GM15510 (cell line): ENCODE measurements around the gene CD7.

Experiments used
- POLR2A ChIP-seq: IDR thresholded peaks from 3 replicates; pipeline ENCODE4 v1.6.1; 2011; ENCODE audit warnings: borderline replicate concordance; ENCODE audit not compliant: insufficient read length; ENCODE audit errors: extremely low read depth

CD7 gene

DNA sequence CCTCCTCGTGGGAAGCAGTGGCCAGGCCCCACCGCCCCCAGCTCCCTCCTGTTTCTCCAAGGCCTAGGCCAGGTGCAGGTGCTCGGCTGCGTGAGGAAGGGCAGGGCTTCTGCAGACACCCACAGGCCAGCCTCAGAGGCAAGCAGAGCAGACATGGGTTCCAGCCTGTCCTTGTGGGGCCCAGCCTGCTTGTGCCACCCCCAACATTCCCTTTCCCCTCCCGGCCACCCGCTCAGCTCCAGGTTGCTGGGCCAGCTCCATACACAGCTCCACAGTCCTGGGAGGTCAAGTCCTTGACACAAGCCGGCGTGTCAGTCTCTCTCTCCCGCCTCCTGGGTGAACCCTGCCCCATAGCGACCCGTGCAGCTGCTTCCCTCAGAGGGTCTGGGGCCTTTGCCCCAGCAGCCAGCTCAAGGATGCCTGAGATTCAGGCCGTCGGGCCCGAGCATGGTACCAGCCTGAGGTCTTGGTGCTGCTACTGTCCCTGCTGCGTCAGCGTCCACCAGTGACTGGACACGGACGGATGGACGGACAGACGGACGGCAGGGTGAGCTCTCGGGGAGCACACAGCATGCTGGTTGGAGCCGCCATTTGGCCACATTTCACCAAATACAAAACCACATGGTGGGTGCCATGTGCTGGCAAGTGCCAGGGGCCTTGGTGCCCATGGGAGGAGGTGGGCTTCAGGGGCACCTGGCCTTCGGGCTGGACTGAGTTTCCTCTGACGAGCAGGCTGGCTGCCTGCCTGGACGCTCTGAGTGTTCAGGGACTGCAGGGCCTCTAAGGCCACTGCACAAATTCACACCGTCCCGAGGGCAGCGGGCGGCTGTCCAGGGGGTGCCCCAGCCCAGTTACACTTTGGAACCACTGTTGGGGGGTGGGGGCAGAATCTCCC, 8.1 kb upstream of the CD7 start:
- TF ChIP-seq POLR2A, result no peak

DNA sequence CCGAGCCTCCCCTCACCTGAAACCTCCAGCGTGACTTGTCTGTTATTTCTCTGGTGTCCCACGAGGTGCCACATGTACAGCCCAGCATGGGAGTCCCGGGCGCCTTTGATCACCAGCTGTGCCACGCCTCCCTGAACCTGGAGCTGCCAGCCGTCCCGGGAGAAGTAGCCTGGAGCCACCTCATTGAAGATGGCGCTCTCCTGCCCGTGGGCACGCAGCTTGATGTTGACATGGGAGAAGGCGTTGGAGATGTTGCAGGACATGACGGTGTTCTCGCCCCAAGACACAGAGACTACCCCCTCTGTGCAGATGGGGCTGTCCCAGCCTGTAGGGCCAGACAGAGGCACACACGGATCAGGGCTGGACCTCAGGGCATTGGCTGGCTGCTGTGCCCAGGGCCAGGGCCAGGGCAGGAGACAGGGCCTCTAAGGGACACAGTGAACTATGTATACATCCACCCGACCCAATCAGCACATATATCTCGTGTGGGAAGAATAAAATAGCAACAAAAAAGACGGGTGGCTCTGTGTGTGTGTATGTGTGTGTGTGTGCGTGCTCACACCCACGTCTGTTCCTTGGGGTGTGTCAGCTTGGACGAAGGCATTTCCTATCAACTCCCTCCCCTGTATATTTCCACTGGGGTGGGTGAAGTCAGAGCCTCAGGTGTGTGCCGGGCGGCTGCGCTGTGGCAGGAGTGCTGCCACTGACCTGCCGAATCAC, 7.3 kb upstream of the CD7 start:
- TF ChIP-seq POLR2A, result no peak

DNA sequence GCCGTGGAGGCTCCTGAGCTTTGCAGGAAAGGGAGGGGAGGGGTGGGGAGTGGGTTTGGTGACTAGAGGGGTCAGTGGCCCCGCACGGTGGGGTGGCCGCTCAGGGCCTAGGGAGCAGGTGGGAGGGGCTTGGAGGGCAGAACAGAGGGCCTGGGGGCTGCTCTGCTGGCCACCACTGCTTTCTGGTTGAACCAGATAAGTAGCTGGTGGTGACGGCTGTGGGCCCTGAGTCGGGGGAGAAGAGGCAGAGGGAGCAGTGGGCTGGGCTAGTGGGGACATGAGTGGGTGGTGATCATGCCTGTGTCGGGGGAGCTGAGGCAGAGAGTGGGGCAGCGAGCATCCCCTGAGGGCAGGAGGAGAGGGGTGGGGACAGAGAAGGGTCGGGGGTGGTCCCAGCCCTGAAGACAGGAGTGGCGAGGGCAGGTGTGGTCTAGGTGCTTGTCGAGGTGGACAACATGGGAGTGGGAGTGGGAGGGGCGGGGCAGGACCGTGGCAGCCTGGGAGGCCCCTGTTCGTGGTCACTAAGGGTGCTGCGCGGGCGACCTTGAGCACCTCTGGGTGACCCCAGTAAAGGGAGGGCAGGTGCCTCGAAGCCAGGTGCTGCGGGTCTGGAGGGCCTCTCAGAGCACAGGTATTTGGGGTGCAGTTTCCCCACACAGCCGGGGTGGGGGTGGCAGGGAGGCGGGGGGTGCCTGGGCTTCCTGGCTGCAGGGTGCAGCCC, 6.3 kb upstream of the CD7 start:
- TF ChIP-seq POLR2A, result no peak

DNA sequence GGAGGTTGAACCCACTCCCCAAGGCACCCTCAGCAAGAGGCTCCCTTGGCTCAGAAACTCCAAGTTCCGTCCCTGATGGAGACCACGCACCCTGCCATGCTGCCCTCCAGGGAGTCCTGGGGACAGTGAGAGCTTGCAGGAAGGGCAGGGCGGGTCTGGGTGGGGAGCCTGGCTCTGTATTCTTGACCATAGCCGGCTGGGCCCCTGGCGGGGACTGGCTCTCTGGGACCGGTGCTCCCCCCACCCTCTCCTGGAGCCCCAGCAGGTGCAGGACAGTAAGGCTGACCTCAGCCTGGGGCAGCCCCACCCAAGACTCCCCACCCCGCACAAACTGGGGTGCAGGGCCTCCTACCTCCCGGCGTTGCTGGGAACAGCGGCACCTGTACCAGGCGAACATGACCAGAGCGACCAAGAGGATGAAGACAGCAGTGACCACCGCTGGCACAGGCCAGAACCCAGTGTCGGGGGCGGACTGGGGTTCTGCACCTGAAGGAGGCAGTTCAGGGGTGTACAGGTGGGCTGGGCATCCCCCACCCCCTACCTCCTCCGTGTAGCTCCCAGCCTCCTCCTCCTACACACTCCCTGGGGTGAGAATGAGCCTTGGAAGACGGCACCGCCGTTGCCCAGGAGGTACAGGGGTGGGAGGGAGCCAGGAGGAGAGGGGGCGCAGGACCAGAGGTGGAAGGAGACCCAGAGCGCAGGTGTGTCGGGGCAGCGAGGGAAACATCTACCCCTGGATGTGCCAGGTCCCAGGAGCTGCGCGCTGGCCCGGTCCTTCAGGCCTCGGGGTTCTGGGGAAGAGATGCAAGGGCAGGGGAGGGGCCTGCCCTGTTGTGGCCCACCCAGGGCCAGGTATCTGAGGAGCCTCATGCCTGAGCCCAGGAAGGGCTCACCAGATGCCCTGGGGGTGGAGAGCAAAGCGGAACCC, 5.4 kb upstream of the CD7 start:
- TF ChIP-seq POLR2A, result no peak

DNA sequence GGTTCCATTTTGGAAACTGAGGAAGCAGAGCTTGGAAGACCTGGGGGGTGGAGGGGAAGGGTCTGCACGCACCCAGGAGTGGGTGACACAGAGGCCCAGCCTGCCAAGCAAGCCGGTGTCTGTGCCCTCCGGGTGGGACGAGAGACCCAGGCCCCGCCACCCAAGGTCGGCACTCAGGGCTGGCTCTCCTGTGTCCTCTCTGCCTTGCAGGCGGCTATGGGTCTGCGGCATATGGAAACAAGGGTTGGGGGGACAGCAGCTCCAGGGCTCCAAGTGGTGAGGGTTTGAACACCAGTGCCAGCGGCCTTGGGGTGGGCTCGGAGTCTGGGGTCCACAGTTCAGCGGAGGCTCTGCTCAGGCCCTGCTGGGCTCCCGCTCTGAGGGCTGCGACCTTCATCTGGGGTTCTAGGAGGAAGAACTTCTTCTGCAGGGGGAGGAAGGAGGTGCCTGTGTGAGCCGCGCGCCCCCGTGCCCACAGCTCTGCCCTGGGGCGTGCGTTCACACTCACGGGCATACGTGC, 4.6 kb upstream of the CD7 start:
- TF ChIP-seq POLR2A, result no peak

DNA sequence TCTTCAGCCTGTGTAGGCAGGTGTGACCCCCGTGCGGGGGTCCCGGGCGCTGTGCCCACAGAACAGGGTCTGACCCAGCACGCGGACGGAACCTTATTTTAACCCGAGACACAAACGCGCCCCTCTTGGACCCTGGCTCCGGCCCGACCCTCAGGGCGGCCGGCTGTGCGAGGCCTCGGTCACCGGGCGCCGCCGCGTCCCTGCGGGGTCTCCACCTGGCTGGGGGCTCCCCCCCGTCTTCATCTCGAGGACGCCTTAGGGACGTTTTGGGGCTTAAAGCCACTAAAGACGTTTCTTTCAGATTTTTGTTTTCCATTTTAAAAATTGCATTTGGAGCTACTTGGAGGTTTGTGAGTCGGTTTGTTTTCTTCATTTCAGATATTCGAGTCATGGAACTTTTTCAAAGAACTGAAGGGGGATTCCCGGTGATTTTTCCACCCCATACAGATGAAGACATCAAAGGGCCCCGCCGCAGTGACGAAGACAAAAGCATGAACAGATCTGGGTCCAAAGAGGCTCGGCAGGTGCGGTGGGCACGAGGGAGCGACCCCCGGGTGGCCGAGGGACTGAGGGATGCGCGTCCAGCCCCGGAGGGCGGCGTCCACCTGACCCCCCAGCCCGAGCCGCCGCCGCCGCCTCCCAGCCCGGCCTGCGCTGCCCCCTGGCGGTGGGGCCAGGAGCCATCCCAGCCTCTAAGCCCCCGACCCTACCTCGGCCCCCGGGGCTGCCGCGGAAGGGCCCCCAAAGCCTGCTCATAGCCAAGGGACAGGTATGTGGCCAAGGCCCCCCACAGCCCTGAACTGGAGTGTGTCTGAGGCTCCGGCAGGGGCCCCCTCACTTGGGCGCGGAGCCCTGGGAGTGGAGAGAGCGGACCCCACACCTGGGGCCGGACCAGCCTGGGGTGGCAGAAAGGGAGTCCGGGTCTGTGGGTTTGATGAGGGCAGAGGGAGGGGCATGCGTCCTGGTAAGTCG, 3.8 kb upstream of the CD7 start:
- no peak for TF ChIP-seq POLR2A

DNA sequence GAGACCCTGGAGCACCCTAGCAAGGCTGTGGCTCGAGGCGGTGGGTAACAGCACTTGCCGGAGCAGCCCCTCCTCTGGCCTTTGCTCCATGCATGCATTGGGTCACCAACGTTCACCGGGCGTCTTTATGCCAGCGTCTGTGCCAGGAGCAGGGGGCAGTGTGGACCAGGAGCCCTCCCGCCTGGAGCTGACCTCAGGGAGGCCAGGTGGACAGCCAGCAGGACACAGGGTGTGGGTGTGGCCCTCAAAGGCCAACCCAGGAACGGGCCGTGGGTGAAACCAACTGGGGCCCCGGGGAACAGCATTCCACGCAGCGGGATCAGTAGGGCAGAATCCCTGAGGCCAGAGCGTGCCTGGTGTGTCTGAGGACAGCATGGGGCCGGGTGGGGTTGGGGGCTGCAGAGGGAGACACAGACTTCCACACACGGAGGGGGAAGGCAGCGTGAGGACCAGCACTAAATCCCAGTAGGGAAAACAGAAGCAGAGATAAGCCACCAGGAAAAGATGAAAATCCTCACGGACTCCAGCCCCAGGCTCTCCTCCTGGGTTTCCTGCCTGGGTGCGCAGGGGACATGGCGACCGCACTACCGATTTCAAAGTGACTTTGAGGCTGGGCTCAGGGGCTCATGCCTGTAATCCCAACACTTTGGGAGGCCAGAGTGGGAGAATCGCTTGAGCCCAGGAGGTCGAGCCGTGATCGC, 2.9 kb upstream of the CD7 start:
- no peak for TF ChIP-seq POLR2A

DNA sequence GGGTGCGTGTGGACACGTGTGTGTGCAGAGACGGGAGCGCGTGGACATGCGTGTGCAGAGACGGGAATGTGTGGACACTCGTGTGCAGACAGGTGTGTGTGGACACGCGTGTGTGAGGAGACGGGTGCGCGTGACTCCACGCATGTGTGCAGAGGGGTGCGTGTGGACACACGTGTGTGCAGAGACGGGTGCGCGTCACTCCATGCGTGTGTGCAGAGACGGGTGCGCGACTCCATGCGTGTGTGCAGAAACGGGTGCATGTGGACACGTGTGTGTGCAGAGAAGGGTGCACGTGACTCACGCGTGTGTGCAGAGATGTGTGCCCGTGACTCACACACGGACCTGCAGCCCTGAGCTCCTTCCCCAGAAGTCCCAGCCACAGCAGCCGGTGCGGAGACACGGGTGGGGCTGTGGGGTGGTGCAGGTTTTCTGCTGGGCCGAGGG, 2.2 kb upstream of the CD7 start:
- no peak for TF ChIP-seq POLR2A

DNA sequence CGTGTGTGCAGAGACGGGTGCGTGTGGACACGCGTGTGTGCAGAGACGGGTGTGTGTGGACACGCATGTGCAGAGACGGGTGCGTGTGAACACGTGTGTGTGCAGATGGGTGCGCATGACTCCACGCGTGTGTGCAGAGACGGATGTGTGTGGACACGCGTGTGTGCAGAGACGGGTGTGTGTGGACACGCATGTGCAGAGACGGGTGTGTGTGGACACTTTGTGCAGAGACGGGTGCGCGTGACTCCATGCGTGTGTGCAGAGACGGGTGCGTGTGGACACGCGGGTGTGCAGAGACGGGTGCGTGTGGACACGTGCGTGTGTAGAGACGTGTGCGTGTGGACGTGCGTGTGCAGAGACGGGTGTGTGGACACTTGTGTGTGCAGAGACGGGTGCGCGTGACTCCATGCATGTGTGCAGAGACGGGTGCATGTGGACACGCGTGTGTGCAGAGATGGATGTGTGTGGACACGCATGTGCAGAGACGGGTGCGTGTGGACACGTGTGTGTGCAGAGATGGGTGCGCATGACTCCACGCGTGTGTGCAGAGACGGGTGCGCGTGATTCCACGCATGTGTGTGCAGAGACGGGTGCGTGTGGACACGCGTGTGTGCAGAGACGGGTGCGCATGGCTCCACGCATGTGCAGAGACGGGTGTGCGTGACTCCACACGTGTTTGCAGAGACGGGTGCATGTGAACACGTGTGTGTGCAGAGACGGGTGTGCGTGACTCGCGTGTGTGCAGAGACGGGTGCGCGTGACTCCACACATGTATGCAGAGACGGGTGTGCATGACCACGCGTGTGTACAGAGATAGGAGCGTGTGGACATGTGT, 1.6 kb upstream of the CD7 start:
- no peak for TF ChIP-seq POLR2A

DNA sequence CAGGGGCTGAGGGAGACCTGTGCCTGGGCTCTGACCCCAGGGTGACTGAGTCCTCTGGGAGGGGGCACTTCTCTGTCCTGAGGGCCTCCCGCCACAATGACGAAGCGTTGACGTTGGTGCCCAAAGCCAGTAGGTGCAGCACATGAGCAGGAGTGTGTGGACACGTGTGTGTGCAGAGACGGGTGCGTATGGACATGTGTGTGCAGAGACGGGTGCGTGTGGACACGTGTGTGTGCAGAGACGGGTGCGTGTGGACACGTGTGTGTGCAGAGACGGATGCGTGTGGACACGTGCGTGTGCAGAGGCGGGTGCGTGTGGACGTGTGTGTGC, 726 bp upstream of the CD7 start:
- no peak for TF ChIP-seq POLR2A

DNA sequence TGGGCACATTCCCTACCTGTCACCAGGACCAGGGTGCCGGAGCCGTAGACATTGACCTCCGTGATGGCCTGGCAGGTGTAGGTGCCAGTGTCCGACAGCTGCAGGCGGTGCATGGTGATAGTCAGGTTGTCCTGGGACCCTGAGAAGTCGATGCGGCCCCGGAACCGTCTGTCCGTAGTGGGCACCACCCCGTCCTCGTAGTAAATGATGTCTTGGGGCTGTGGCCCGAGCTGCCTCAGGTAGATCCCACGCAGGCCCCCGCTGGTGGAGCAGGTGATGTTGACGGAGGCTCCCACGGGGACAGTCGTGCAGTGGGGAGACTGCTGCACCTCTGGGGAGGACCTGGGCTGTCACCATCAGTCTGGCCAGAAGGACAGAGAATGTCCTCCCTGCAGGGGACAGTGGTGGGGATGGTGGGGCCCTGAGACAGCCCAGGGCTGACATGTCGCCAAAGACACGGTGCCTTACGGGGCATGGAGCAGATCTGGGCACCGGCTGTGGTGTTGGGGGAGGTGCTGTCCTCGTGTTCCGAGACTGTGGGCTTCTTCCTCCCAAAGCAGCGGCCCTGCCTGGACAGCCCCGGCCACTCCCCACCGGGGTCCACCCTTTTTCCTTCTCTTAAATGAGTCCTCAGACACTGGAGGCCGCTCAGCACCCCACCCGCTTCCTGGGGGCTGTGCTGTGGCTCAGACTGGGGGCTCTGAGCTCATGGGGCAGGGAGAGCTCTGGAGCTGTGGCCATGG, 586 bp downstream of the CD7 start:
- no peak for TF ChIP-seq POLR2A
